Right atrium auricular region (tissue), 2 donors: ENCODE results near the gene CYP24A1. TPM values are rescaled to one million over a fixed set of nuclear protein-coding genes. Genes with fewer than 3 reads are reported as not detected.
A peak's percentile ranks its signal among the peaks of the same experiment; 100 is the strongest.

Source experiments
- DNase-seq: peaks from one replicate; pipeline ENCODE4 v3.0.0-alpha.2; 2019; ENCODE audit warnings: low spot score
- H3K27ac ChIP-seq, 2 donors: fragments of 200-600 bp; sonication (generic); 1 replicate in 1 of 2; 2 replicates in 1 of 2; pipeline ENCODE4 v1.5.1; 2016 to 2019
- H3K27me3 ChIP-seq, 2 donors: fragments of 200-600 bp; sonication (generic); one replicate each; pipeline versions ENCODE4 v1.5.1 to v1.6.0; 2017 to 2019
- H3K36me3 ChIP-seq: fragments of 200-600 bp; sonication (generic); one replicate; pipeline ENCODE4 v1.5.1; 2016
- H3K4me1 ChIP-seq, 2 donors: fragments of 200-600 bp; sonication (generic); one replicate each; pipeline versions ENCODE4 v1.5.1 to v1.6.0; 2017 to 2019
- H3K4me3 ChIP-seq, 2 donors: fragments of 200-600 bp; sonication (generic); 1 replicate in 1 of 2; 2 replicates in 1 of 2; pipeline ENCODE4 v1.5.1; 2017 to 2019; ENCODE audit warnings: mild to moderate bottlenecking in 1 of 2, moderate library complexity in 1 of 2
- H3K9me3 ChIP-seq, 2 donors: fragments of 200-600 bp; sonication (generic); one replicate each; pipeline ENCODE4 v1.5.1; 2019
- CTCF ChIP-seq, 2 donors: fragments of 200-600 bp; sonication (generic); IDR thresholded peaks; one replicate each; pipeline ENCODE4 v1.5.1; 2019; ENCODE audit warnings: antibody characterized with exemption in 2 of 2
- total RNA-seq, 2 donors: library from RNA; depleted of rRNA; stranded (reverse); fragments of >200 nt; gene quantifications; one replicate each; pipeline ENCODE4 v1.1.0, GENCODE V29; 2016

The CYP24A1 gene
- total RNA-seq, 2 donors from 2014 or later, result 0.24 TPM; not detected in 1

- Histone ChIP-seq H3K36me3 (no peaks in the 10 kb centered on the region), H3K27ac (no peak overlapping the region), H3K4me1 (peaks cover 0 to 18% of the 10 kb centered on the region in 2 donors), H3K27me3 (peaks cover 0 to 6% of the 10 kb centered on the region in 2 donors), H3K9me3 (no peaks in the 10 kb centered on the region), H3K4me3 (no peak overlapping the region)
- TF ChIP-seq CTCF (IDR thresholded peaks at IDR 0.05), result no peak
- no peak for DNase-seq
Observed at GRCh38 chr20:54178256-54178655, 4.5 kb upstream of the CYP24A1 start.

- Histone ChIP-seq H3K27me3 (peaks cover 0 to 7% of the 10 kb centered on the region in 2 donors), H3K27ac (no peak overlapping the region), H3K36me3 (no peaks in the 10 kb centered on the region), H3K4me3 (no peak overlapping the region), H3K4me1 (peaks cover 0 to 26% of the 10 kb centered on the region in 2 donors), H3K9me3 (no peaks in the 10 kb centered on the region)
- no peak for DNase-seq
- no peak for TF ChIP-seq CTCF (IDR thresholded peaks at IDR 0.05)
Observed at GRCh38 chr20:54177378-54177777, 3.6 kb upstream of the CYP24A1 start.

GRCh38 chr20:54176610-54177009 is 2.8 kb upstream of the CYP24A1 start:
- Histone ChIP-seq H3K27ac (no peak overlapping the region), H3K4me3 (no peak overlapping the region), H3K9me3 (no peaks in the 10 kb centered on the region), H3K27me3 (peaks cover 0 to 7% of the 10 kb centered on the region in 2 donors), H3K36me3 (no peaks in the 10 kb centered on the region), H3K4me1 (peaks cover 0 to 26% of the 10 kb centered on the region in 2 donors)
- TF ChIP-seq CTCF (IDR thresholded peaks at IDR 0.05), result no peak
- no peak for DNase-seq

- peak overlapping the region in 1 of 2 donors; percentile 26 for H3K4me3 ChIP-seq
- peaks cover 0 to 26% of the 10 kb centered on the region in 2 donors for H3K4me1 ChIP-seq
- no peaks in the 10 kb centered on the region for H3K36me3 ChIP-seq
- no peak overlapping the region for H3K27ac ChIP-seq
- H3K27me3 ChIP-seq, result peaks cover 0 to 7% of the 10 kb centered on the region in 2 donors
- no peak for DNase-seq
- no peaks in the 10 kb centered on the region for H3K9me3 ChIP-seq
- no peak for TF ChIP-seq CTCF (IDR thresholded peaks at IDR 0.05)
Observed at GRCh38 chr20:54174457-54175175, 830 bp upstream of the CYP24A1 start.

- Histone ChIP-seq H3K4me3 (no peak overlapping the region), H3K27me3 (peaks cover 0 to 7% of the 10 kb centered on the region in 2 donors), H3K4me1 (peaks cover 0 to 26% of the 10 kb centered on the region in 2 donors), H3K36me3 (no peaks in the 10 kb centered on the region), H3K27ac (no peak overlapping the region), H3K9me3 (no peaks in the 10 kb centered on the region)
- no peak for DNase-seq
- no peak for TF ChIP-seq CTCF (IDR thresholded peaks at IDR 0.05)
Observed at GRCh38 chr20:54172856-54173652, 732 bp downstream of the CYP24A1 start.
